GM10248 (cell line): ENCODE results near the gene FMN1.

Experiments
- CTCF ChIA-PET: fragments of 300-600 bp; sonication (Branson Sonifier 250); formaldehyde crosslinking; extraction: SDS; loops from one replicate; lab custom pipeline; 2021; ENCODE audit warnings: antibody characterized with exemption; lab: Yijun Ruan, JAX
- POLR2A ChIA-PET: fragments of 350-650 bp; sonication (Branson Sonifier 250); formaldehyde crosslinking; extraction: SDS; loops from one replicate; lab custom pipeline; 2020; ENCODE audit warnings: antibody characterized with exemption; lab: Yijun Ruan, JAX
- DNase-seq: peaks from one replicate; pipeline ENCODE4 v3.0.0; 2012; ENCODE audit errors: extremely low spot score
- CTCF ChIP-seq: IDR thresholded peaks from 2 replicates; pipeline ENCODE4 v1.5.1; 2012; ENCODE audit warnings: mild to moderate bottlenecking, low read depth; ENCODE audit errors: extremely low read depth, missing control alignments, control extremely low read depth

Gene FMN1

GRCh38 chr15:32878869-32879805, 315.4 kb downstream of the FMN1 start:
- no peak for TF ChIP-seq CTCF
- ChIA-PET POLR2A (no interaction called here), CTCF (interaction anchor here (1.1 to 2.5 kb wide), 5 partner anchors 10 to 58 kb away, joined by 3 to 5 read pairs (median 4); no protein-coding TSS in a partner anchor)
- no peak for DNase-seq

GRCh38 chr15:32878342-32878741, 316.2 kb downstream of the FMN1 start:
- POLR2A ChIA-PET: no interaction called here

DNA sequence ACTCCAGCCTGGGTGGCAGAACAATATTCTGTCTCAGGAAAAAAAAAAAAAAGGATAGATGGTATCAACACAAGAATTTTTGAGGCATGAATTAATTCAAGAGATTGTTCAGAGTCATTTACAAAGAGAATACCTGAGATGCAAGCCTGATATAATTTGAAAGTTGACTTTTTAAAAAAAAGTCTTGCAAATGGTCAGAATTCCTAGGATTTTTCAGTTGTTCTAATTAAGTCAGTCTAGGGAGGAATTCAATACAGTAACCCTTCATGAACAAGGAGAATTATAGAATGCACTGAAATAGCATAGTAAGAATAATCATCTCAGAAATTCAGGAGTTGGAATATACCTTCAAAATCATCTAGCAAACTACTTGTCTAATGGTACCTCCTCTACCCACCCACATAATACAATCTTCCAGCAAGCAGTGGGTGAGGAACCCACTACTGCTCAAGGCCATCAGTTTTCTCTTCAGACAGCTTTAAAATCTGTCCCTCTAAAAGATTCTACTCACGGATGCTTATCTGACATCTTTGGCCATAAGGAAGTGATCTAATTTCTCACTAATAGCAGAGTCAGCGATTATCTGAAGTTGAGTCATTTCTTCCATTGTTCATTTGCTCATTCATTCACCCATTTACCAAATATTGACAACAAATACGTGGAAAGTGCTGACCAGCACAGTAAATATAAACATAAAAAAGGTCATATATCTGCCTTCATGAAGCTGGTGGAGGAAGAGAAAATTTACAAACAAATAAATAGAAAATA, 317.1 kb downstream of the FMN1 start:
- ChIA-PET CTCF (interaction anchor here (2.5 to 3.8 kb wide), 2 partner anchors 11 to 59 kb away, joined by 5 to 11 read pairs; no protein-coding TSS in a partner anchor), POLR2A (no interaction called here)
- no peak for TF ChIP-seq CTCF
- no peak for DNase-seq

More at GRCh38 chr15:32878342-32878741, 316.2 kb downstream of the FMN1 start:
- DNase-seq: no peak
- CTCF ChIA-PET: interaction anchor here (1.1 to 2.5 kb wide), 5 partner anchors 11 to 59 kb away, joined by 3 to 5 read pairs (median 4); no protein-coding TSS in a partner anchor
- no peak for TF ChIP-seq CTCF

DNA sequence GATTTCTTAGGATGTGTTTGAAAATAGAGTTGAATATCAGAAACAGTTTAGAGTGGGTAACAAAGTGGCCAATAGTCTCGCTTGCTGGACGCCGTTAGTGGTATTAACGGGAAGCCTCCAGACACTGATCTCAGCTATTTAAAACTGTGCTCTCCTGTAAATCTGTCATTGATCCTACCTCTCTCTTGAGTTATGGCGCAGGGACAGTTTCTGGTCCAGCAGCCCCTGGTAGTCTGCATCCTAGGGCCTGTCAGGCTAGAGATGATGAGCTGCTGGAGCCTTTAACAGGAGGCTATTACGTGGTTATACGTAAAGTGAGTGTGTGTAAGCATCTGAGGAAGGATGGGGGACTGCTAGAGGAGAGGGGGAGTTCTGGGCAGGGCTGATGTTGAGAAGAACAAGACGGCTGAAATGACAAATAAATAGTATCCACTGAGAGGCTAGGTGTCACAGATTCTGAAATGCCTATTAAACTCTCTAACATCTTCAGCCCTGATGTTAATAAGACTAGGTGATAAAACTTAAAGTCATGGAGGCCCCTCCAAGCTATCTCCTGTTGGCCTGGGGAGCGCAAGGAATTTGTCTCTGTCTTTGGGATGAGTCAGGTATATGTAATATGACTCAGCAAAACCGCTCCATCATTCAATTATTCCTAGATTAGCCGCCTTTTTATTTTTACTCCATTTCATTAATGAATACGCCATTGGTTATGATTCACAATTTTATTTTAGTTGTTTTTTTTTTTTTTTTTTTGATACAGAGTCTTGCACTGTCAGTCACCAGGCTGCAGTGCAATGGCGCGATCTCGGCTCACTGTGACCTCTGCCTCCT, 321.0 kb downstream of the FMN1 start:
- no peak for DNase-seq
- ChIA-PET POLR2A (no interaction called here), CTCF (interaction anchor here (1.4 kb wide), 1 partner anchor 29 kb away, joined by 3 read pairs; no protein-coding TSS in a partner anchor)
- no peak for TF ChIP-seq CTCF

DNA sequence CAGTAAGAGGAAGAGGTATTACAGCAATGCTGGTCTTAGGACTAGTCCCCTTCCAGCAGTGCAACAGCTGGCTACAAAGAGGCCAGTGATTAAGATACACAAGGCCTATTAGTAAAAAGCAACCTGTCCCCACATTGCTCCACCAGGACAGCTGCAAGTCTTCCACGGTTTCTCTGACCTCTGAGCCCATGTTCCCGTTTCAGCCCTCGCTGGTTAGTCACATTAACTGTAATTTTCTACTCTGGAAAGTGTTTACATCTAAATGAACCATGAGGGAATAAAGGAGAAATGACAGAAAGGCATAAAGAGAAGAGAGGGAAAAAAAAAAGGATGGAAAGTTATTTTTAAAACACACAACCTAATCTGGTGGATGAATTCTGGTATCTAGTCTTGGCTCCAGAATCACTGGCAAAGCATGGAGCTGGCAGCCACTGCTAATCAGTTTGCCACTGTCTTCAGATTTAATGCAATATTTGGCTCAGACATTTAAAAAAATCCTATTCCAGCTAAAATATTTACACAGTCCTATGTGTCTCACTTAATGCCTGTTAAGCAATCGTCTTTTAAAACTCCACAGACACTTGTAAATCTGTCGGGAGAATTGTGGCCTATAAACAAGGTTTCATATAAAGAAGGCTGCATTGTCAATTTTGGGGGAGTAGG, 321.8 kb downstream of the FMN1 start:
- no peak for TF ChIP-seq CTCF

More for the DNA sequence above, 321.8 kb downstream of the FMN1 start:
- DNase-seq: no peak
- ChIA-PET CTCF (interaction anchor here (1.4 kb wide), 1 partner anchor 29 kb away, joined by 3 read pairs; no protein-coding TSS in a partner anchor), POLR2A (no interaction called here)
